Natural killer cell (primary cell): ENCODE measurements around the gene TEX51. TPM values are rescaled to one million over a fixed set of nuclear protein-coding genes. Genes with fewer than 3 reads are reported as not detected.

Experiments used
- ATAC-seq, 3 donors: fragments of 150-1000 bp in 2 of 3; fragments of 200-7000 bp in 1 of 3; cut with Tn5 transposase; 1 replicate in 1 of 3; 2 replicates in 2 of 3; pipeline ENCODE4 v1.10.0; 2021; ENCODE audit warnings: mild to moderate bottlenecking in 2 of 3, moderate library complexity in 2 of 3
- DNase-seq, 2 donors: peaks; one replicate each; pipeline versions ENCODE4 v3.0.0 to v3.0.0-alpha.2; 2013 to 2021; ENCODE audit warnings: mixed read lengths in 1 of 2
- H3K27ac ChIP-seq: one replicate; pipeline ENCODE4 v1.5.1; 2013; ENCODE audit warnings: mild to moderate bottlenecking, low read length
- H3K27me3 ChIP-seq: one replicate; pipeline ENCODE4 v1.6.1; 2013; ENCODE audit warnings: low read length; ENCODE audit not compliant: control insufficient read depth, insufficient read depth
- H3K36me3 ChIP-seq: one replicate; pipeline ENCODE4 v1.6.1; 2013; ENCODE audit warnings: low read length; ENCODE audit not compliant: control insufficient read depth, insufficient read depth
- H3K4me1 ChIP-seq: one replicate; pipeline ENCODE4 v1.6.1; 2013; ENCODE audit warnings: low read length; ENCODE audit not compliant: control insufficient read depth, insufficient read depth
- H3K4me3 ChIP-seq: one replicate; pipeline ENCODE4 v1.5.1; 2013; ENCODE audit warnings: low read length
- H3K9me3 ChIP-seq: one replicate; pipeline ENCODE4 v1.6.1; 2013; ENCODE audit warnings: low read length; ENCODE audit not compliant: control insufficient read depth, insufficient read depth
- H3K27ac Mint-ChIP-seq, 2 donors: one replicate each; pipeline ENCODE4 v1.8.0; 2022; ENCODE audit warnings: mild to moderate bottlenecking in 2 of 2, mixed read lengths in 2 of 2, moderate library complexity in 1 of 2
- H3K27me3 Mint-ChIP-seq, 2 donors: one replicate each; pipeline ENCODE4 v1.8.0; 2022; ENCODE audit warnings: low read depth in 2 of 2, mixed read lengths in 2 of 2
- H3K36me3 Mint-ChIP-seq: one replicate; pipeline ENCODE4 v1.8.0; 2022; ENCODE audit warnings: mixed read lengths
- H3K4me1 Mint-ChIP-seq, 2 donors: one replicate each; pipeline ENCODE4 v1.8.0; 2022; ENCODE audit warnings: mixed read lengths in 2 of 2
- H3K4me3 Mint-ChIP-seq: one replicate; pipeline ENCODE4 v1.8.0; 2022; ENCODE audit warnings: mild to moderate bottlenecking, moderate library complexity, mixed read lengths
- H3K9me3 Mint-ChIP-seq, 2 donors: one replicate each; pipeline ENCODE4 v1.8.0; 2022; ENCODE audit warnings: mixed read lengths in 2 of 2
- CTCF ChIP-seq: fragments of 200-600 bp; IDR thresholded peaks from one replicate; pipeline ENCODE4 v1.8.0; 2022; ENCODE audit warnings: antibody characterized with exemption
- WGBS: methylation state at CpG from one replicate; pipeline ENCODE4 v1.1.7; 2013; ENCODE audit warnings: missing lambda C conversion rate; ENCODE audit not compliant: insufficient coverage; 5-methylcytosine and 5-hydroxymethylcytosine counted together
- intact Hi-C: fragments of 100-400 bp; cut with micrococcal nuclease; formaldehyde crosslinking; loops from one replicate; pipeline ENCODE4 v1.14.2; 2022
- total RNA-seq, 4 donors: library from RNA; stranded (reverse); fragments of 120-200 nt in 1 of 4; gene quantifications; one replicate each; pipeline versions ENCODE4 v1.2.3 to v1.2.4, GENCODE V29; 2013 to 2022

The TEX51 gene
- total RNA-seq, 3 donors from 2014 or later (not counting 1 experiment from before 2014, with no cell fraction given), result not detected

GRCh38 chr2:126876631-126877030, 22.1 kb upstream of the TEX51 start:
- no peak for TF ChIP-seq CTCF
- DNase-seq, result no peak
- no peaks in the 10 kb centered on the region for H3K9me3 ChIP-seq

GRCh38 chr2:126877041-126877440, 21.6 kb upstream of the TEX51 start:
- Histone ChIP-seq H3K27me3 (no peaks in the 10 kb centered on the region), H3K36me3 (no peaks in the 10 kb centered on the region), H3K9me3 (no peaks in the 10 kb centered on the region), H3K4me3 (no peak overlapping the region), H3K27ac (no peak overlapping the region), H3K4me1 (no peaks in the 10 kb centered on the region)
- 89% methylated on average over 3 of the region's 5 CpGs for WGBS
- intact Hi-C loops, result no loop called here
- Mint-ChIP-seq H3K9me3 (peaks cover 11 to 13% of the 10 kb centered on the region in 2 donors), H3K36me3 (no peaks in the 10 kb centered on the region), H3K27ac (no peak overlapping the region), H3K27me3 (no peaks in the 10 kb centered on the region), H3K4me1 (no peaks in the 10 kb centered on the region), H3K4me3 (no peak overlapping the region)
- ATAC-seq (no peak), DNase-seq (no peak)
- no peak for TF ChIP-seq CTCF

More at GRCh38 chr2:126876631-126877030, 22.1 kb upstream of the TEX51 start:
- Mint-ChIP-seq H3K9me3 (peaks cover 11 to 13% of the 10 kb centered on the region in 2 donors), H3K4me3 (no peak overlapping the region), H3K27me3 (no peaks in the 10 kb centered on the region), H3K4me1 (no peaks in the 10 kb centered on the region), H3K27ac (no peak overlapping the region), H3K36me3 (no peaks in the 10 kb centered on the region)
- ATAC-seq, result no peak
- 70% methylated on average over 4 of the region's 4 CpGs for WGBS
- Histone ChIP-seq H3K27me3 (no peaks in the 10 kb centered on the region), H3K27ac (no peak overlapping the region), H3K4me1 (no peaks in the 10 kb centered on the region), H3K36me3 (no peaks in the 10 kb centered on the region), H3K4me3 (no peak overlapping the region)
- intact Hi-C loops, result no loop called here

- Histone ChIP-seq H3K36me3 (no peaks in the 10 kb centered on the region), H3K27me3 (no peaks in the 10 kb centered on the region), H3K4me3 (no peak overlapping the region), H3K9me3 (no peaks in the 10 kb centered on the region), H3K4me1 (no peaks in the 10 kb centered on the region), H3K27ac (no peak overlapping the region)
- Mint-ChIP-seq H3K27ac (no peak overlapping the region), H3K4me1 (no peaks in the 10 kb centered on the region), H3K9me3 (peaks cover 11 to 13% of the 10 kb centered on the region in 2 donors), H3K27me3 (no peaks in the 10 kb centered on the region), H3K36me3 (no peaks in the 10 kb centered on the region), H3K4me3 (no peak overlapping the region)
- intact Hi-C loops, result no loop called here
- TF ChIP-seq CTCF, result no peak
- no peak for ATAC-seq
- DNase-seq, result no peak
- 89% methylated on average over 25 of the region's 25 CpGs for WGBS
Observed at GRCh38 chr2:126877861-126878565, 20.7 kb upstream of the TEX51 start.

GRCh38 chr2:126878601-126879000, 20.1 kb upstream of the TEX51 start:
- no peak for TF ChIP-seq CTCF
- Mint-ChIP-seq H3K27ac (no peak overlapping the region), H3K4me3 (no peak overlapping the region), H3K9me3 (peaks cover 11 to 13% of the 10 kb centered on the region in 2 donors), H3K27me3 (no peaks in the 10 kb centered on the region), H3K4me1 (no peaks in the 10 kb centered on the region), H3K36me3 (no peaks in the 10 kb centered on the region)
- intact Hi-C loops, result no loop called here
- no peak overlapping the region for H3K4me3 ChIP-seq
- WGBS, result 82% methylated on average over 7 of the region's 7 CpGs
- DNase-seq (no peak), ATAC-seq (no peak)
- no peaks in the 10 kb centered on the region for H3K27me3 ChIP-seq
- H3K36me3 ChIP-seq, result no peaks in the 10 kb centered on the region
- H3K27ac ChIP-seq, result no peak overlapping the region
- no peaks in the 10 kb centered on the region for H3K9me3 ChIP-seq
- H3K4me1 ChIP-seq, result no peaks in the 10 kb centered on the region
